Tibial nerve (tissue), 4 donors: Measurements from ENCODE around the gene SLC20A1.
A peak's percentile ranks its signal among the peaks of the same experiment; 100 is the strongest.

Source experiments
- EP300 ChIP-seq, 2 donors: sonication (generic); formaldehyde crosslinking; IDR thresholded peaks; one replicate each; pipeline ENCODE4 v1.6.1; 2017; ENCODE audit warnings: antibody characterized with exemption in 2 of 2, mild to moderate bottlenecking in 1 of 2
- POLR2A ChIP-seq, 2 donors: fragments of 450-650 bp; IDR thresholded peaks; one replicate each; pipeline ENCODE4 v1.6.1; 2017; ENCODE audit warnings: antibody characterized with exemption in 2 of 2, mild to moderate bottlenecking in 2 of 2, moderate library complexity in 2 of 2
- TF ChIP-seq, protein P1 (sequence below), 5 experiments: fragments of 200-600 bp in 3 of 5; fragments of 450-650 bp in 2 of 5; sonication (generic) in 3 of 5; IDR thresholded peaks; one replicate each; pipeline ENCODE4 v1.5.1; 2016 to 2019; ENCODE audit warnings: antibody characterized with exemption in 5 of 5, mild to moderate bottlenecking in 3 of 5, moderate library complexity in 2 of 5

DNA sequence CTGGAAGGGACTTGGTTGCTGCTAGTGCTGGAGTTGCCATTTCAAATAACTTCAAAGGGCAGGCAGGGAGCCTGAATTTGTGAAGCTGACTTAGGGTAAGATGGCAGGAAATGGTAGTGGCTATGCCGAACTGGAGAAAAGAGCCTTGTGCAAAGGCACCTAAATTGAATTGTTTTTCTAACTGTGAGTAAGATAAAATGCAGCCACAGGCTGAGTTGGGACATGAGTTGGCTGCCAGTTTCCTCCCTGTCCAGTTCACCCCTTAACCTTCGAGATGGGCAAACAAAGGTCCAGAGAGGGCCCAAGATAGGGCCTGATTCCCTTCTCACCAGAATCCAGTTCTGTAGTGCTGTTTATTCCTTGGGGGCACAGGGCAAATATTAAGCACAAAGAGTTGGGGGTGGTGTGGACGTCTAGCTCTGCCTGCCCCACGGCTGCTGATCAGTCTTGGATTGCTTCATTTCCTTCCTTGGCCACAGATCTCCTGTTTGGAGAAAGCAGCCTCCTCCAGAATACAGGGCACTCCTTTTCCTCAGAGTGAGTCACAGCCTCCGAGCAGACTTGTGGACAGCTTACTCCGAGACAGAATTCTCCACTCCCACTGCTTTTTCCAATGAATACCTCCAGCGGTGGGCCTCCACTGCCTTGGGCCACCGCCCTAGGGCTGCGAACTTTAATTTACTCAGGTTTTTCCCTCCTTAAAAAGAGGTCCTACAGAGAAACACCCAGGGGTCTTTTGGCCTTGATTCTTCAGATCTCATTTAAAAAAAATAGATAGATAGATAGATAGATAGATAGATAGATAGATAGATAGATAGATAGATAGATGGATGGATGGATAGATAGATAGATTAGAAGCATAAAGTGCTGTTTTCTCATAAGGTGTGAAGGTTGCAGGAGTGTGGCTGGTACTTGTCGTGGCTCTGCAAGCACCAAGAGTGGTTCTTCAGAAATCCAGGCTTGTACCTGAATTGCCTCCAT is 18.4 kb upstream of the SLC20A1 start:
- TF ChIP-seq POLR2A (IDR thresholded peaks at IDR 0.05) (no peak), EP300 (IDR thresholded peaks at IDR 0.05) (peak in 1 of 2 donors; percentile 59)
- TF ChIP-seq, protein P1, sequence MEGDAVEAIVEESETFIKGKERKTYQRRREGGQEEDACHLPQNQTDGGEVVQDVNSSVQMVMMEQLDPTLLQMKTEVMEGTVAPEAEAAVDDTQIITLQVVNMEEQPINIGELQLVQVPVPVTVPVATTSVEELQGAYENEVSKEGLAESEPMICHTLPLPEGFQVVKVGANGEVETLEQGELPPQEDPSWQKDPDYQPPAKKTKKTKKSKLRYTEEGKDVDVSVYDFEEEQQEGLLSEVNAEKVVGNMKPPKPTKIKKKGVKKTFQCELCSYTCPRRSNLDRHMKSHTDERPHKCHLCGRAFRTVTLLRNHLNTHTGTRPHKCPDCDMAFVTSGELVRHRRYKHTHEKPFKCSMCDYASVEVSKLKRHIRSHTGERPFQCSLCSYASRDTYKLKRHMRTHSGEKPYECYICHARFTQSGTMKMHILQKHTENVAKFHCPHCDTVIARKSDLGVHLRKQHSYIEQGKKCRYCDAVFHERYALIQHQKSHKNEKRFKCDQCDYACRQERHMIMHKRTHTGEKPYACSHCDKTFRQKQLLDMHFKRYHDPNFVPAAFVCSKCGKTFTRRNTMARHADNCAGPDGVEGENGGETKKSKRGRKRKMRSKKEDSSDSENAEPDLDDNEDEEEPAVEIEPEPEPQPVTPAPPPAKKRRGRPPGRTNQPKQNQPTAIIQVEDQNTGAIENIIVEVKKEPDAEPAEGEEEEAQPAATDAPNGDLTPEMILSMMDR (IDR thresholded peaks at IDR 0.05): no peak
